ENCODE results near the gene KLHDC2.

GRCh38 chr14:49769171-49769570 is 1.2 kb downstream of the KLHDC2 start:
- TF ChIP-seq CTCF (IDR thresholded peaks at IDR 0.05), result no peak
- no peak for TF ChIP-seq POLR2A (IDR thresholded peaks at IDR 0.05)
